ENCODE results near the gene MRM2. TPM values are rescaled to one million over a fixed set of nuclear protein-coding genes. Genes with fewer than 3 reads are reported as not detected.
A peak's percentile ranks its signal among the peaks of the same experiment; 100 is the strongest.

MRM2 gene
- polyA plus RNA-seq, 3 donors, result 9.2 to 32.5 (median 26.7) TPM

- Histone ChIP-seq H3K27me3 (ENCODE audit: control insufficient read depth in 2 of 2, insufficient read depth in 2 of 2, low read length in 2 of 2) (no peaks in the 10 kb centered on the region), H4K20me1 (ENCODE audit: insufficient read depth, low read length) (no peaks in the 10 kb centered on the region), H3K27ac (ENCODE audit: low read depth in 1 of 2, low read length in 2 of 2) (no peak overlapping the region), H3K9ac (ENCODE audit: insufficient read depth, low read length, poor library complexity, severe bottlenecking) (no peak overlapping the region), H3K4me1 (ENCODE audit: control insufficient read depth in 1 of 2, insufficient read depth in 2 of 2, low read length in 2 of 2) (no peaks in the 10 kb centered on the region), H2AFZ (ENCODE audit: insufficient read depth, low read depth, low read length, poor library complexity, severe bottlenecking) (no peak overlapping the region), H3K36me3 (replicated peaks in 1 of 2; ENCODE audit: control insufficient read depth in 1 of 2, insufficient read depth in 2 of 2, low read length in 2 of 2) (peaks cover 36 to 46% of the 10 kb centered on the region in 2 donors), H3K79me2 (ENCODE audit: insufficient read depth, low read length) (no peaks in the 10 kb centered on the region), H3K4me2 (replicated peaks; ENCODE audit: extremely low read depth, low read length, poor library complexity, severe bottlenecking) (no peak overlapping the region), H3K4me3 (replicated peaks in 1 of 3; ENCODE audit: low read depth in 2 of 3, low read length in 3 of 3) (no peak overlapping the region), H3K9me3 (replicated peaks in 1 of 2; ENCODE audit: control insufficient read depth in 1 of 2, insufficient read depth in 1 of 2, low read length in 2 of 2) (no peaks in the 10 kb centered on the region)
- intact Hi-C loops (cut with micrococcal nuclease), result no loop called here
- Mint-ChIP-seq H3K27me3 (ENCODE audit: low read depth in 3 of 3) (peaks cover 0 to 4% (median 2%) of the 10 kb centered on the region in 3 donors), H3K36me3 (peaks cover 47 to 68% of the 10 kb centered on the region in 2 donors), H3K27ac (peak overlapping the region in 1 of 7 donors; percentile 18), H3K9me3 (peaks cover 0 to 2% (median 0%) of the 10 kb centered on the region in 7 donors), H3K4me3 (no peak overlapping the region), H3K4me1 (peaks cover 3% of the 10 kb centered on the region)
- WGBS (ENCODE audit: insufficient coverage), result 95% methylated on average over 24 of the region's 33 CpGs
- TF ChIP-seq CTCF (IDR thresholded peaks at IDR 0.05), result no peak
- no peak for DNase-seq
These were observed 13.4 kb upstream of the MRM2 start for GRCh38 chr7:2255145-2256139.

- Histone ChIP-seq H3K79me2 (ENCODE audit: insufficient read depth, low read length) (no peaks in the 10 kb centered on the region), H3K4me3 (replicated peaks in 1 of 3; ENCODE audit: low read depth in 2 of 3, low read length in 3 of 3) (no peak overlapping the region), H3K36me3 (replicated peaks in 1 of 2; ENCODE audit: control insufficient read depth in 1 of 2, insufficient read depth in 2 of 2, low read length in 2 of 2) (peaks cover 36 to 46% of the 10 kb centered on the region in 2 donors), H3K4me1 (ENCODE audit: control insufficient read depth in 1 of 2, insufficient read depth in 2 of 2, low read length in 2 of 2) (peaks cover 5% of the 10 kb centered on the region in 2 donors), H3K27me3 (ENCODE audit: control insufficient read depth in 2 of 2, insufficient read depth in 2 of 2, low read length in 2 of 2) (no peaks in the 10 kb centered on the region), H4K20me1 (ENCODE audit: insufficient read depth, low read length) (no peaks in the 10 kb centered on the region), H3K9me3 (replicated peaks in 1 of 2; ENCODE audit: control insufficient read depth in 1 of 2, insufficient read depth in 1 of 2, low read length in 2 of 2) (no peaks in the 10 kb centered on the region), H3K4me2 (replicated peaks; ENCODE audit: extremely low read depth, low read length, poor library complexity, severe bottlenecking) (no peak overlapping the region), H2AFZ (ENCODE audit: insufficient read depth, low read depth, low read length, poor library complexity, severe bottlenecking) (no peak overlapping the region), H3K27ac (ENCODE audit: low read depth in 1 of 2, low read length in 2 of 2) (no peak overlapping the region), H3K9ac (ENCODE audit: insufficient read depth, low read length, poor library complexity, severe bottlenecking) (no peak overlapping the region)
- DNase-seq, result no peak
- Mint-ChIP-seq H3K27me3 (ENCODE audit: low read depth in 3 of 3) (peaks cover 0 to 4% (median 2%) of the 10 kb centered on the region in 3 donors), H3K36me3 (peaks cover 43 to 67% of the 10 kb centered on the region in 2 donors), H3K4me3 (no peak overlapping the region), H3K9me3 (peaks cover 0 to 2% (median 0%) of the 10 kb centered on the region in 7 donors), H3K27ac (no peak overlapping the region), H3K4me1 (peaks cover 7% of the 10 kb centered on the region)
- no peak for TF ChIP-seq CTCF (IDR thresholded peaks at IDR 0.05)
- WGBS (ENCODE audit: insufficient coverage), result 97% methylated on average over 29 of the region's 31 CpGs
- intact Hi-C loops (cut with micrococcal nuclease), result no loop called here
These were observed 12.6 kb upstream of the MRM2 start for GRCh38 chr7:2254429-2255144.
